Mononuclear cell (primary cell): ENCODE data around the gene DUSP6. TPM values are rescaled to one million over a fixed set of nuclear protein-coding genes. Genes with fewer than 3 reads are reported as not detected.

ENCODE experiments used
- H3K27me3 ChIP-seq: 2 replicates; pipeline ENCODE4 v1.6.0; 2011; ENCODE audit warnings: low read length, control low read depth; ENCODE audit not compliant: insufficient read depth
- H3K4me1 ChIP-seq: 2 replicates; pipeline ENCODE4 v1.5.1; 2011; ENCODE audit warnings: mild to moderate bottlenecking, low read length, control low read depth; ENCODE audit not compliant: insufficient read depth
- H3K4me3 ChIP-seq: 2 replicates; pipeline ENCODE4 v1.5.1; 2011; ENCODE audit warnings: mild to moderate bottlenecking, low read length, moderate library complexity
- H3K9me3 ChIP-seq: 2 replicates; pipeline ENCODE4 v1.5.1; 2011; ENCODE audit warnings: low read depth, mild to moderate bottlenecking, control low read depth, low read length
- total RNA-seq: library from RNA; depleted of rRNA; stranded (reverse); fragments of >200 nt; gene quantifications from one replicate; pipeline ENCODE4 v1.2.3, GENCODE V29; 2012

The DUSP6 gene, protein sequence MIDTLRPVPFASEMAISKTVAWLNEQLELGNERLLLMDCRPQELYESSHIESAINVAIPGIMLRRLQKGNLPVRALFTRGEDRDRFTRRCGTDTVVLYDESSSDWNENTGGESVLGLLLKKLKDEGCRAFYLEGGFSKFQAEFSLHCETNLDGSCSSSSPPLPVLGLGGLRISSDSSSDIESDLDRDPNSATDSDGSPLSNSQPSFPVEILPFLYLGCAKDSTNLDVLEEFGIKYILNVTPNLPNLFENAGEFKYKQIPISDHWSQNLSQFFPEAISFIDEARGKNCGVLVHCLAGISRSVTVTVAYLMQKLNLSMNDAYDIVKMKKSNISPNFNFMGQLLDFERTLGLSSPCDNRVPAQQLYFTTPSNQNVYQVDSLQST
- total RNA-seq = 375 TPM

DNA sequence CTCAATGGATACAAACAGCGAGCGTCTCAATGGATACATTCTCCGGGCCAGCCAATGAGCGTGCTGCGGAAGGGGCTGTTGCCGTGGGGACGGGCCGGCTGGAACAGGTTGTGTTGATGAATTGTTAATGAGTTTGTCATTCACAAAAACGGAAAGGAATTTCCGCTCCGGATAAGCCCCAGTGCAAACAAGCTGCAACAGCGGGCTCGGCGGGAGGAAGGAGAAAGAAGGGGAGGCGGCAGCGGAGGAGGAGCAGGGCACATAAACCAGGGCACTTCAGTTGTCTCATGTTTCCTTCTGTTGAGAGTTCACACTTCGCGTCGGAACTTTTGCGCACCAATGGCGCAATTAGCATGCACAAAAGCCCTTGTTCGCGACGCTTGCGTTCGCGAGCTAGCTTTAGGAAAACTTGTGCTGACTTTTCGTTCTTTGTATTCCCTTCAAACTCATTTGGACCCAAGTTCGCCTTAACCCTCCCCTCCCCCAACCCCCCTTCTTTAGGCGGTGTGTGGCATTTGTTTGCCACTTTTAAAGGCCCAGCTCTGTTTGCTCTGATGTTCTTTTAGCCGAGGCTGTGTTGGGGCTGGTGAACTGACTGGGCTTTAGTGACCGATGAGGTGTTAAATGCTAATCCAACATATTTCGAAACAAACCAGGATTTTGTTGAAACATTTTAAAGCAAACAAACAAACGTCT, at the start of gene DUSP6:
Gene DUSP6 (minus strand): TSS at position 10 of the 696 bp plus-strand sequence. CDS start 462 bp downstream, outside the sequence.
- no peaks in the 10 kb centered on the region for H3K27me3 ChIP-seq
- no peaks in the 10 kb centered on the region for H3K9me3 ChIP-seq
- H3K4me1 ChIP-seq = peaks cover 64% of the 10 kb centered on the region
- peak within 1 kb of the TSS; percentile 90 for H3K4me3 ChIP-seq

DNA sequence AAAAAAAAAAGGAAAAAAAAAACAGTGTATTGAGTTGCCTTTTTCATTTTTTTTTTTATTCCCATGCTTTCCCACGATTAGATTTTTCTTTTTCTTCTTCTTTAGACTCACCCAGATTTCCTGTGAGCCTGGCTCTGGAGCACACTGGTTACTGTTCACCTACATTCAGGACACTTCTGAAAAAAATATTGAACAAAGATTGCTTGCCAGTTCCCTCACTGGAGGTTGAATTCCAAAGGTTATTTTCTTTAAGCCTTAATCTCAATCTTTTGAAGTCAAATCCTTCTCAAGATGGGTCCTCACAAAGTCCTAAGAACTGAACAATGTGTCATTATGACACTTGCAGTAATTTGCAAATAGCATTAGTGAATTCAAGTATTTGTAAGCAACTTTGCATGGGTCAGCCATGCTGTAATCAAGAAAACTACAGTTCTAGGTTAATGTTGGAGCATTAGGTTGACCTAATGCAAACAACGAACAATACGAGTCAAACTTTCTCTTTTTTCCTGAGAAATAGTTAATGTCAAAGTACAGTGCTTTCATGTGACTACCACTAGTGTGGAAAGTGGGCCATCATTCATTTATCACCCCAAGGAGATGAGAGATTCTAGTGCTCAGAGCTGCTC, 49.2 kb upstream of the DUSP6 start:
- H3K27me3 ChIP-seq = no peaks in the 10 kb centered on the region
- H3K9me3 ChIP-seq = no peaks in the 10 kb centered on the region
- H3K4me1 ChIP-seq = peaks cover 10% of the 10 kb centered on the region
- H3K4me3 ChIP-seq = no peak overlapping the region

DNA sequence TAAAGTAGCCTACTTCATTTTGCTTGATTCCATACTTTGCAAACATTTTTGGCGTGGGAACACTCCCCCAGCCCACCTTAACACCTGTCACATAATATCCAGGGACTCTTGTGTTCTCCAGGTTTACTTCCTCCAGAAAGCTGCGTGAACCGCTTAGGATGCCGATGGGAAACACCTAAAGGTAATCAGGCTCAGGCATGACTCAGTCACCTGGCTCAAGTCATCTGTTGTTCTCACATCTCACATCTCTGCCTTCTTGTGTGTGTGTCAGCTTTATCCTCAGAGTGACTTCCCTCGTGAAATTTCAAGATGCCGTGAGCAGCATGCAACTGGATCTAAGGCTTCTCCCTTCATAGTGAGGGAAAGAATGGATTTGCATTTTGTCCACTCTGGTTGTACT, 48.1 kb upstream of the DUSP6 start:
- Histone ChIP-seq H3K4me3 (no peak overlapping the region), H3K4me1 (peaks cover 10% of the 10 kb centered on the region), H3K9me3 (no peaks in the 10 kb centered on the region), H3K27me3 (no peaks in the 10 kb centered on the region)

DNA sequence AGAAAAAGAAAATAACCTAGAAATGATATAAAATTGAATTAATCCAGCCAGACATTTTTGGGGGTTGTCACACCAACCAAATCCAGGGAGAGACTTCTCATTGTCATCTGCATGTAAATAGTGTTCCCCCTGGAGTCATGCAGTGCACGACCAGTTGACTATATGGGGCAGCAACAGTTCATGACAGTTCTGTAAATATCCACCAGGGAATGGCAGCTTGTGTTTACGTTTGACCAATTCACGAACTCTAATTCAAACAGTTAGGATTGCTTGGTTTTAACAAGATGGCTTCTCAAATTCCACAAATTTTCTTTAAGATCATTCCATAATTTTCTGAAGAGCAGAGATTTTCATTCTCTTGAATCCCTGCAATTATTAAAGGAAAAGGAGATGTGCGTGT, 43.4 kb upstream of the DUSP6 start:
- H3K27me3 ChIP-seq = no peaks in the 10 kb centered on the region
- peaks cover 40% of the 10 kb centered on the region for H3K4me1 ChIP-seq
- H3K9me3 ChIP-seq = no peaks in the 10 kb centered on the region
- no peak overlapping the region for H3K4me3 ChIP-seq

DNA sequence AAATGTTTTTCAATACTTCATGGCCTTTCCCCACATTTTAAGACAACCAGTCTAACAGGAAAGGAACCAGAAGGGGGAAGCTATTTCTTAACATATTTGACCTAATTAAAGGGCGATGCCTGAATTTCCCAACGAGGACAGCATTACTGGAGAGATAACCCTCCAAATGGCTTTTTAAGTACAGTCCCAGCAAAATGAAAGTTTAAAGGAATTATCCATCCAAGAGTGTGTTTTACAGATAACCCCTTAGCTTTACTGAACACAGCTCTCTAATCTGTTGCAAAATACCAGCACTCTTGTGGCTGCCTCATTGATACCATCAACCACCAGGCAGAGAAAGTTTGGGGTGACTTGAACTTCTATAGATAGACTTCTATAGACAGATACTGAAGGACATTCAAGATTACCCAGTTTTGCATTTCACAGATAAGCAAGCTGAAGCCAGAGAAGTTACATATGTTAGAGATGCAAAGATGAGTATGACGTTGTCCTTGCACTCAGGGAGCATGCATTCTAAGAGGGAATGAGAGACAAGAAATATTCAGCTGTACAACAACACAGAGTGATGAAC, 41.3 kb upstream of the DUSP6 start:
- Histone ChIP-seq H3K9me3 (no peaks in the 10 kb centered on the region), H3K4me1 (peaks cover 56% of the 10 kb centered on the region), H3K27me3 (no peaks in the 10 kb centered on the region), H3K4me3 (no peak overlapping the region)

DNA sequence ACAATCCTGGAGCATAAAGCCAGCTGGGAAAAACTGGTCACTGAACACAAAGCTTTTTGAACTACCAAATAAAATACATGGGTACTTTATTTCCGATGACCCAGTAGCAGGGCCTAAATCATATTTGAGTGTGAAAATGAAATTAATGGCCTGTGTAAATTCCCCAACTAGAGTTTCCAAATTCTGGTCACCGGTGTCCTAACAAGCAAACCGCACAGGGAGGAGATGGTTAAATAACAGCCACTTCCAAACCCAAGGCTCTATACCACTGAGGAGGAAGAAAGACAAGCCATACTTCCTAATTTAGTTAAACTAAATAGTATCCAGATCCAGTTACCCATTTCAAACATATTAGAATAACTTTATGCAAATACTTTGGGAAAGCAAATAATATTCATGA, 40.1 kb upstream of the DUSP6 start:
- Histone ChIP-seq H3K27me3 (no peaks in the 10 kb centered on the region), H3K4me3 (no peak overlapping the region), H3K9me3 (no peaks in the 10 kb centered on the region), H3K4me1 (peaks cover 49% of the 10 kb centered on the region)

DNA sequence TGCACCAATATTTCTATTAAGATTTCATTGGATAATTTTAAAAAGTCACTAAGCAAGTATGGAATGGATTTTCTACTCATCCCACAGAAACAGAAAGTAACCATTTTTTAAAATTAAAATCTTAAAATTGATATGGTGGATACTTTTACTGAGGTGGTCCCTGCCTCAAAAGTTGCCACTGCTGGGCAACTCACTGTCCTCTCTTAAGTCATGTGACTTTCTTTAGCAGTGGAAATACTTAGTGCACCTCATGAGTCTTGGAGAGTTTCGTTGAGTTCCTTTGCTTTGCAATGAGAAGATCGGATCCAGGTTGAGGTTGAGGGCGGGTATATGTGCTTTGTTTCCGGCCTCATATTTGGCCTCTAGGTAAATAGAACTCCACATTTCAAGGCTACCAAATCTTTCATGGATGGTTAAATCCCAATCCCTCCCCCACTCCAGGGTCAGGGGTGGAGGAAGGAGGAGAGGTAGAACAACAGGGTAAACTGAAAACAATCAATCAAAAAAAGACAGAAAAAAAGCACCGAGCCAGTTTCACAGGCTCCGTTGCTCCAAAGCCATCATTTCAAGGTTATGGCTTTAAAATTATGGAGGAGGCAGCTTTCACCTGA, 39.5 kb upstream of the DUSP6 start:
- H3K4me3 ChIP-seq = no peak overlapping the region
- H3K9me3 ChIP-seq = no peaks in the 10 kb centered on the region
- no peaks in the 10 kb centered on the region for H3K27me3 ChIP-seq
- peaks cover 47% of the 10 kb centered on the region for H3K4me1 ChIP-seq

DNA sequence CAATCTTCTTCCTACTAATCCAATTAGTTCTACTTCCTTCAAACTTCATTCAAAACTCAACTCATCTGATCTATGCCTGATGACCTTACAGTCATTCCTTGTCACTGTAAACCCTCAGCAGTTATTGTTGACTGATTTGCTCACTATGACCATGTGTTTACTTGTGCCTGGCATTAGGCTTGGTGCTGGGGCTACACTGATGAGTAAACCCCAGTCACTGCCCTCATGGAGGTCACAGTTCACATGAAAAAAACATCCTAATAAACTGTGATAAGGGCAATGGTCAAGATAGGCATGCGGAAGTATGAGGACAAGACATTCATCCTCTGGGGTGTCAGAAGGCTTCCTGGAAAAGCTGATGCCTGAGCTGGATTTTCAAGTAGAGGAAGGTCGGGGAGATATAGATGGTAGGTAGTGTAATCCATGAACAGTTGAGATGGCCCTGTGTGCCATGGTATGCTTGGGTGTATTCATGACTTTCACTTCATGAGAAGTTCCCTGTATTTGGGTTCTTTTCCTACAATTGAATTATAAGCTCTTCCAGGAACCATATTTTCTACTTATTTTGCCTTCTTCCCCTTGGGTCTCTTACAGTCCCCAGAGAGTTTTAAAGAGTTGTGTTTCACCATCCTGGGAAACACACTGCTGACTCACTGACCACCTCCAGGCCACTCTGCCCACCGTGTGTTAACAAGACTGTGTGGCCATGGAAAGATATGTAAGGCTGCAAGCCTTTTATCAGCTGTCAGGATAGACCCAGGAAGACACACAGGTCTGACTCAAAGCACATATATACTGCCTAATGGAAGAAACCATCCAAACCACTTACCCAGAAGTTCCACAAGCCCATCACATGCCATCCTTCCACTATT, 38.7 kb upstream of the DUSP6 start:
- Histone ChIP-seq H3K4me3 (no peak overlapping the region), H3K9me3 (no peaks in the 10 kb centered on the region), H3K27me3 (no peaks in the 10 kb centered on the region), H3K4me1 (peaks cover 47% of the 10 kb centered on the region)

DNA sequence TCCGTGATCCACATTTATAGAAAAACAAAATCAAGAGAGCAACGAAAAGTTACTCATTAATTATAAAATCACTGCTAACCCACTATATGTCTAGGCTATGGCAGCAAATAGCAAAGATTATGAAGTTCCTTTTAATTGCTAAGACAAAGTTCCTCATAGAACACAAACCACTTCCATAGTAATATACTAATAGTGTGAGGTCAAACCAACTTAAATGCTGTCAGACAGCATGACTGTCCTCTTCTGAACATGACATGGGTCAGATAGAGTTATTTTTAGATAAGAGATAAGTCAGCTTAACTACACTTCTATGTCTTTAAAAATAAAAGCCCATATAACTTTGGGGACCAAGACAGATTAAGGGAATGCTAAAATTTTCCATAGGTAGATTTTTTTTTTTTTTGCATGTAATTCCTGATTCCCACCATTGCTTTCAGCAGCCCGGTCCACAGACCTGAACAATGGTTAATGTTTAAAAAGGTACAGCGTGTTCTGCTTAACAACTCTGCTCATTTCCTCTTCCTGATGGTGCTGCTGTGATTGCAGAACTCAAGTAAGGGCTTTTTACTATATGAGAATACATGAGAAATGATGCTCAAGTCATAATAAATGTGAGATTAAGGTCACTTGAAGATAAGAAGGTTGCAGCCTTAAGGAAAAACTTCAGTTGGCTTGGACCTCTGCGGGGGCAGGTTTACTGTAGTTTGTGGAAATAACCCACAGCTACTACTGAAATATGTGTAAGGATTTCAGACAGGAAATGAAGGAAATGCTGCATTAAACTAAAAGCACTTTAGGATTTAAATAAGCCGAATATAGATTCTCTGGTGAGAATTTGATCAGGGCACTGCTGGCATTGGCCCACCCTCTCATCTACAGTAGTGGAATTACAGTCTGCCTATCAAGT, 37.7 kb upstream of the DUSP6 start:
- Histone ChIP-seq H3K27me3 (no peaks in the 10 kb centered on the region), H3K9me3 (no peaks in the 10 kb centered on the region), H3K4me3 (no peak overlapping the region), H3K4me1 (peaks cover 48% of the 10 kb centered on the region)

DNA sequence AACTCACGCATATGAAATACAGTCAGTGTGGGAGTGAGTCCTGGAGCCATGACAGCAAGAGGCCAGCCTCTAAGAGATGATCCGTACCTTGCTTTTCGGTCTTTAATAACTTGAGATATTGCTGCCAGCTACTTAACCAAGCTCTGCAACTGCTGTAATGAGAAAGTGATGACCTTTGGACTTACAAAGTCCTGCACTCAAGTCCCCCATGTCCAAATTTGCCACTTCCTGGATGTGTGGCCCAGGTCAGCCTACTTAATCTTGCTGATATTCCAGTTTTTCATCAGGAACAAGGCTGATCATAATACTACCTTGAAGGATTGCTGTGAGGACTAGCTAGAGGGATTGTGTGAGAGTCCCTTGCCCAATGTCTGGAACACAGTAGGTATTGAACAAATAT, 33.8 kb upstream of the DUSP6 start:
- Histone ChIP-seq H3K4me3 (no peak overlapping the region), H3K4me1 (peaks cover 58% of the 10 kb centered on the region), H3K27me3 (no peaks in the 10 kb centered on the region), H3K9me3 (no peaks in the 10 kb centered on the region)

DNA sequence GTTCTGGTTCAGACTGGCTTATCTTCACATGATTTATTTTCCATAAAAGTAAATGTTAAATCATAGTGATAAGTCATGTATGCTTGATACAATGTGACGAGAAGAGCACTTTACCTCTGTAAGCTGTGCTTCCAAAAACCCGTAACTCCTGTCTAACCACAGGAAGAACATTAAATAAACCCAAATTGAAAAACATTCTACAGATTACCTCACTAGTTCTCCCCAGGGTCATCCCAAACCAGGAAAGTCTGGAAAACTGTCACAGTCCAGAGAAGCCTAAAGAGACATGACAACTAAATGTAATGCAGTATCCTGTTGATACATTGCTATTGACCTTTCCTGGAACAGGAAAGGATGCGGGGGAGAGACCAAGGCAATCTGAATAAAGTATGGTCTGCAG, 32.5 kb upstream of the DUSP6 start:
- H3K27me3 ChIP-seq = no peaks in the 10 kb centered on the region
- H3K4me1 ChIP-seq = peaks cover 48% of the 10 kb centered on the region
- H3K9me3 ChIP-seq = no peaks in the 10 kb centered on the region
- no peak overlapping the region for H3K4me3 ChIP-seq

DNA sequence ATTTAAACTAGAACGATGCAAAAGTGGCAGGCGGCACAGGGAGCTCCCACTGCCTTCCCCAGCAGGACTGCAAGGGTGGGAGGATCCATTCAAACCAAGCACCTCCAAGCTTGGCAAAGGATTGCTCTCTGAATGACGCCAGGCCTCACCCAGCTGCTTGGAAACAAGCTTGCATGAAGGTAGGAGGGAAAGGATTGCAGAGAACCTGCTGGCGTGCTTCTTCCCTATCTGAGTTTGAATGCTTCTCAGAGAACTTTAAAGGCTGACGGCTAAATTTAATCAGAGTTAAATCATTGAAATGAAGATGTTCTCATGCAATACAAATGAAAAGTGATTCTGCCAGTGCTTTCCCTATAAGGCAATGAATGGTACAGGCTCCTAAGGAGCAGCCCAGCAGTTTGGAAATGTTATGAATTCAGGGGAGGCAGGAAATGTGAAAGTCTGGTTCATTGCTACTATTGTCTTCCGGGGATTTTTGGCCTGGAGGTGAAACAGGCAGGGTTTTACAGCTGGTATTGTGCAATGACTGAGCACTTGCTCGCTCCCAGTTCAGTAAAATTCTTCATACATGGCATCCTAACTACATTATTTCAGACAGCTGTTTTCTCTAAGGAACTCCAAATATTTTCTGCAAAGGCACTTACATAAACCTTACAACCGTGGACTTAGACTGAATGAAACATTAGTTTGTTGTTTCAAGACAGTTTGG, 31.9 kb upstream of the DUSP6 start:
- H3K4me3 ChIP-seq = no peak overlapping the region
- no peaks in the 10 kb centered on the region for H3K9me3 ChIP-seq
- H3K27me3 ChIP-seq = no peaks in the 10 kb centered on the region
- H3K4me1 ChIP-seq = peaks cover 42% of the 10 kb centered on the region
